DOHH2 (cell line): Measurements from ENCODE around the gene EXOC3.

Experiments
- CTCF ChIP-seq: fragments of 200-600 bp; sonication (generic); IDR thresholded peaks from one replicate; pipeline ENCODE4 v1.5.1; 2014; ENCODE audit warnings: antibody characterized with exemption, mild to moderate bottlenecking, low read depth, low read length; ENCODE audit not compliant: poor library complexity, severe bottlenecking
- EZH2phosphoT487 ChIP-seq: fragments of 200-600 bp; sonication (generic); IDR thresholded peaks from 2 replicates; pipeline ENCODE4 v1.6.1; 2017; ENCODE audit warnings: borderline replicate concordance, mild to moderate bottlenecking, antibody characterized with exemption, low read length, moderate library complexity, mixed read lengths

GRCh38 chr5:428754-429452 lies 14.1 kb upstream of the EXOC3 start:
- TF ChIP-seq CTCF (no peak), EZH2phosphoT487 (no peak)
